Left renal pelvis (tissue), 4 donors: ENCODE results near the gene HNRNPU. TPM values are rescaled to one million over a fixed set of nuclear protein-coding genes. Genes with fewer than 3 reads are reported as not detected.

Experiments
- DNase-seq, 4 donors: peaks; one replicate each; pipeline ENCODE4 v3.0.0-alpha.2; 2013; ENCODE audit warnings: low read depth in 4 of 4, low spot score in 3 of 4
- polyA plus RNA-seq, 4 donors: library from polyadenylated mRNA; unstranded; fragments of 120-200 nt; gene quantifications; one replicate each; pipeline ENCODE4 v1.2.1, GENCODE V29; 2013; ENCODE audit not compliant: insufficient read length in 4 of 4

Gene HNRNPU
- polyA plus RNA-seq, 4 donors: 494 to 762 (median 667) TPM

DNA sequence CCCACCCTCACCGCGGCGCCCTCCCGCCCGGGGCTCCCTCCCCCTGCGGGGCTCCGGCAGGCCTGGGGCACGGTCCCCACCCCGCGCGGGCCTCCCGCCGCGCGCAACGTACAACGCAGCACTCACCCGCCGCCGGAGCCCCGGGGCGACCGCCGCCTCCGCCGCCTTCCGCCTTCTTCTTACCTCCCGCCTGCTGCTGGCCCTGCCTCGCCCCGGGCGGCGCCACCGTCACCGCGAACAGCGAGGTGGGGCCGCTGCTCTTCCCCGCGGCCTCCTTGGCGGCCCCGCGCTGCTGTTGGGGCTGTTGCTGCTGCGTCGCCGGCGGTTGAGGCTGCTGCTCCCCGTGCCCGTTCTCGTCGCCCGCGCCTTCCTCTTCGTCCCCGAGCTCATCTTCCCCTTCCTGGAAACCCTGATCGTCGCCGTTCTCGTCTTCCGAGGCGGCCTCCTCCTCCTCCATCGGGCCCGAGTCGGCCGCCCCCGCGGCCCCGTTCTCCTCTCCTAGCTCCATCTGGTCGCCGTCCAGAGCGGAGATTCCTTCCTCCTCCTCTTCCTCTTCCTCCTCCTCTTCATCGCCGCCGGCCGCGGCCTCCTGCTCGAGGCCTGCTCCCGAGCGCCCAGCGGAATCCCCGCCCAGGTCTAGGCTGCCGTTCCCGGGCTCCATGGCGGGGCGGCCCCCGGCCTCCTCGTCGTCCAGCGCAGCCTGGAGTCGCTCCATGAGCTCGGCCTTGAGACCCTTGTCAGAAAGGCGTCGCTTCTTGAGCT lies 671 bp downstream of the HNRNPU start:
- peak in 1 of 4 donors; percentile 26 for DNase-seq

DNA sequence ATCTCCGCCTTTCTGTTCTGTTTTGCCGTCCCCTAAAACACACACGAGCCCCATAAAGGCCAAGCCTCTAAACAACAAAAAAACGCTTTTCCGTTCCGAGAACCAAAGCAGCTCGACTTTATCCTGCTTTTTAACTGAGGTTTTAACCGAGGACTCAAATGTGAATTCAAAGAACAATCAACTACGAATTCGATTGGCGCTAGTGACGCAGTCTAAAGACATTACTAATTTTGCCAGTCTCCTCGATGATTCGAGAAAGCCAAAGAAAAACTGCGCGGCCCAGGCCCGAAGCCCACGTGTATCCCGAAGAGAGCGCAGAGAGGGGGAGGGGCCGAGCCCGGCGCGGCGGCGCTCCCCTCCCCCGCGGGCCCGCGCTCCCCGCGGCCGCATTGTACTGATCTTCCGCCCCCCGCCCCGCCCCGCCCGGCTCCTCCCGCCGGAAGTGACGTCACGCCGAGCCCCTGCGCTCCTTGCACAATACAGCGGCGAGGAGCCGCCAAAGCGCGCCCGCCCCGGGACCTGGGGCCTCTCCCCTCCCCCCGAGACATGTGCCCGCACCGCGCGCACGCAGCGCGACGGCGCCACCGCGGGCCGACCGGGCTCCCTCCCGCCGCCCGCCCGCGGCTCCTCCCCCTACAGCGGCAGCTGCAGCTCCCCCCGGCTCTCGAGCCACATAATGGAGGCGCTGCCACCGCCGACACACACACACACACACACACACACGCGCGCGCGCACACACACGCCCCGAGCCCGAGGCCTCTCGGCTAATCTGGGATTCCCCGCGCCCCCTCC lies 1.4 kb downstream of the HNRNPU start:
- DNase-seq: peak; percentile 74 to 86 (median 84)

DNA sequence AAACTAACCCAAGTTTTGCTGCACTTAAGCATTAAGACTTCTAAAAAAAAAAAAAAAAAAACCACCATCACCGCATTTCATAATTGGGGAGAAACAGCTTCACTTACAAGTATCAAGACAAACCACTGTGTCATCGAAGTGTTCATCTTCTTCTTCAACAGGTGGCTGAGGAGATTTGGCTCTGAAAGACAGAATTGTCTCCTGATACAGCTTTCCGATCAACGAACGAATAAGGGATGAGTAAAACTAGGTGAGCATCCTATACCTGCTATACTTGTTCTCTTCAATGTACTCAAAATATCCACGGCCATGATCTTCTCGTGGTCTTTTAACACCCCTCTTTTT lies 2.0 kb downstream of the HNRNPU start:
- DNase-seq: no peak

DNA sequence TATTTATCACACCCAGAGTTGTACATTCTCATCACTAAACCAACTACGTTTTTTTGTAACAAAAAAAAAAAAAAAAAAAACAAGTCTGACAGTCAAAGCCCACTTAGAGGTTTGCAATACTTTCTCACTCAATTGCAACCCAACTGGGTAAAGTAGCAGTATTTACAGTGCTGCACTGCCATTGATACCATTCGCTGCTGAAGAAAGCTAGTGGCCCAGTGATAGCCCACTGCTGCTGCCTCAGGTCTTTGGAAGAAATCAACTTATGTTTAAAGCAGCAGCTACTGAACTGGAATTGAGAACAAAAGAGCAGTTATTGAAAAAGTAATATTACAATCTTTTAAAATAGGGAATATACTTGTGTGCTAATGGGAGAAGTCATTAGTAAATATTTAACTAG lies 2.7 kb downstream of the HNRNPU start:
- DNase-seq: no peak

DNA sequence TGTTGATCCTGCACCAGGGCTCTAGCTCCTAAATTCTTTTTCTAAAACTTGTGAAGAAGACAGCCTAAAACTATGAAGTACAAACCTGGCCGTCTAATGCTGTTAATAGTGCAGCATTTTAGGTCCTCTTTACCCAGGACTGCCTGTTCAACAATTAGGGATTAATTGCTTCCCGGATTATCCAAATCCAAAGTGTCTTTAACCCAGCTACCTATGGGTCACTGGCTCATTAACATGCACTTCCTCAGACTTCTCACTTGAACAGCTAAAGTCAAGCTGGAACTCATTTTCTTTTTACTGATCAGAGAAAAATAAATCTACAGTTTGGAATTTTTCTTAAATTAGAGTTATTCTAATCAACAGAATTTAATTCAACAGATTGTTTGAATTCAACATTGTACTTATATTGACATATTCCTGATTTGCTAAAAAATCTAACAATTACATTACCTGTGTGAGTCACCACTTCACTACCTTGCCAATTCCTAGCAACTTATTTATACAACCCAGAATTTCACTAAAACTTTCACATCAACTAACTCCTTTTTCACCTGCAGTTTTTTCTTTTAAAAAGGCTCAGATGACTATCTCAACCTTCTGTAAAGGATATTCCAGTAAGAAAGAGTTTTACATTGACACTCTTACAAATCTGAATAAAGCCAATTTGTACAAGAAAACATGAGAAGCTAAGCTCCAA lies 3.3 kb downstream of the HNRNPU start:
- no peak for DNase-seq

DNA sequence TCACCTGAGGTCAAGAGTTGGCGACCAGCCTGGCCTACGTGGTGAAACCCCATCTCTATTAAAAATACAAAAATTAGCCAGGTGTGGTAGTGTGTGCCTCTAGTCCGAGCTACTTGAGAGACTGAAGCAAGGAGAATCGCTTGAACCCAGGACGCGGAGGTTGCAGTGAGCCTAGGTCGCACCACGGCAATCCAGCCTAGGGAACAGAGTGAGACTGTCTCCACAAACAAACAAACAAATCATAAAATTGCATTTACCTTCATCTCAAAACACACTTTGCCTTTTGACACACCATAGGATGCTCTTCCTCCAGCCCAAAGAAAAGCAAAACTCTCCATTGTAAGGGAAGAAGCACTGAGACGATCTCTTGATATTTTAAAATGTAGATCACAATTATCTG lies 4.3 kb downstream of the HNRNPU start:
- DNase-seq: no peak

DNA sequence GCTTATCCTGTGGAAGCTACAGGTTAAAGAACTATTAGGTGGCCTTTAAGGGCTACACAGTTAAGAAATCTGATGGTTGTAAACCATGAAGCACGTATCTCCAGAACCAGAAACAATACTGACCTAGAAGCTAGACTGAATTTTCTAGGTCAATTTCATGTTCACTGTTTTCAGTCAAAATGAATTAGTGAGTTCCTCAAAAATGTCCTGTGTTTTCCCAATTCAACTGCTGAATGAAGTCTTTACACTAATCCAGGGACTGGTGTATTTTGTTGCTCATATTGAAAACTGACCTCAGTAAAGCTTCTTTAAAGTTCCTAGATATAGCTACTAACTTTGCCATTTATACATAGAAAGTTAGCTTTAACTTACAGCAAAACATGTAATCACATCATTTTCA lies 6.0 kb downstream of the HNRNPU start:
- no peak for DNase-seq

DNA sequence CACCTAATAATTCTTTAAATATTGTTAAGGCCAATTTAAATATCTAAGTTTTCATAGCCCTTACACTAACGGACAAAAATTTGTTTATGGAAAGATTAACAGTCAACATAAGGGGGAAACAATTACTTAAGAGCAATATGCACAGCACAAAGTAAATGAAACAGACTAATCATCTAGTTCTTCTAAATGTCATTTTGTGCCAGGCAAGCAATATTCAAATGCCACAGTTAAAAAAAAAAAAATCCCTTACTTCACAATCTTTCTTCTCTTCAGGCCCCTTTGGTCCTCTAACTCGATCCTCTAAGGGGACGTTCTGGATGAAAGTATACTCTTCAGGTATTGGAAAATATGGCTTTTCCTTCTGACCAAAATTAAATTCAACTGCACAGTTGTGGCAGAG lies 6.6 kb downstream of the HNRNPU start:
- DNase-seq: no peak

DNA sequence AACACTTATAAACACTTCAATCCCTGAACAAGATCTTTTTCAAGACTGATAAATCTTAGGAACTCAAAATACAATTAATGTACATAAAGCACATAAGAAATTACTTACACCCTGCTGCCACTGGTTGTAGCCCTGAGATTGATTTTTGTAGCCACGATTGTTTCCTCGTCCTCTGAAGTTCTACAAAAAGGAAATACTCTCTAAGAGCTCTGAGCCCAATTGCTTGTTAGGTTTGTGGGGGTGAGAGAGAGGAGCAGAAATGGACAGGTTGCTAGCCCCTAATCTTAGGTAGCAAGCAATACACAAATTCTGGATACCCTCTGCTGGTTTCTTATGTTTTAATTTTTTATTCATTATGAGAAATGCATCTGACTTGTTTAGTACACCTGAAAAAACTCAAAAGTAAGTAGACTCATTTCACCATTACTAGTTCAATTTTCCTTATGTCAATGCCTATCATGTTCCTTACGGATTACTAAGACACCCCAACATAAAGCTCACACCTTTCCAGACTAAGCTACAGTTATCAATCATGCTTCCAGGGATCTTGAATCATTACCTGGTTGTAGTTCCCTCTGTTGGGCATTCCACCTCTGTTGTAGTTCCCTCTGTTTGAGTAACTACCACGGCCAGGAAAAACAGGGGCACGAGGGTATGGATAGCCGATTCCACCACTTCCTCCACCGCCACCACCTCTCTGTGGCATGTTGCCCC lies 9.3 kb downstream of the HNRNPU start:
- DNase-seq: no peak

DNA sequence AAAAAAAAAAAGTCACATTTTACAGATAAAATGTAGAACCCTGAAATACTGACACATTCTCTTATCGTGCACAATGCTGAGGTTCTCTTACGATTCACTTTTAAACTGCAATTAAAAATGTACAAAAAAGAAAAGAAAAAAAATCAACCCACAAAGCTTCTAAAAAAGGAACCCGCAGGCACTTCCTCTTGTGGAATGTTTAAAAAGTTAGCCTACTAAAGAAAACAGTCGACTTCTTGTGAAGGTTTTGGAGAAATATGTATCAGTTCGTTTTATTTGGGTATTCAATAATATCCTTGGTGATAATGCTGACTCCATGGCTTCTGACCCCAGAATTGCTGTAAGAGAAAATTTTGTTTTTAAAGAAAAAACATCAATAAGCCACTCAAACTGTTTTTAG lies 10.2 kb downstream of the HNRNPU start:
- DNase-seq: no peak

DNA sequence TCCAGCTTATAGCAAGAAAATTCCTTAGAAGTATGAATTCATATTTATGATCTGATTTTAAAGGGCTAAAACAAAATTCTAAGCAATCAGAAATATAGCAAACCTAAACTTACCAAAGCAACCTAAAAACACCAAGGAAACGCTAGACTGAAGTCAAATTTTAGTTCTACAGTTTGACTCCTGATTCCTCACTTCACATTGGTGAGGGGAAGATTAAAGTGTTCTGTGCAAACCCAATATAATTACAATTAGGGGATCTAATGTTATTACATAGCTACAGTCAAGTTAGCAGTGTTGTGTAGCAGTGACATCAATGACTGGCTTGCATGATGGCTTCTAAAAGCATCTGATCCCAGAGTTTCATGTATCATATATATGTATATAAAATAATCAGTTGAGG lies 11.6 kb downstream of the HNRNPU start:
- no peak for DNase-seq

DNA sequence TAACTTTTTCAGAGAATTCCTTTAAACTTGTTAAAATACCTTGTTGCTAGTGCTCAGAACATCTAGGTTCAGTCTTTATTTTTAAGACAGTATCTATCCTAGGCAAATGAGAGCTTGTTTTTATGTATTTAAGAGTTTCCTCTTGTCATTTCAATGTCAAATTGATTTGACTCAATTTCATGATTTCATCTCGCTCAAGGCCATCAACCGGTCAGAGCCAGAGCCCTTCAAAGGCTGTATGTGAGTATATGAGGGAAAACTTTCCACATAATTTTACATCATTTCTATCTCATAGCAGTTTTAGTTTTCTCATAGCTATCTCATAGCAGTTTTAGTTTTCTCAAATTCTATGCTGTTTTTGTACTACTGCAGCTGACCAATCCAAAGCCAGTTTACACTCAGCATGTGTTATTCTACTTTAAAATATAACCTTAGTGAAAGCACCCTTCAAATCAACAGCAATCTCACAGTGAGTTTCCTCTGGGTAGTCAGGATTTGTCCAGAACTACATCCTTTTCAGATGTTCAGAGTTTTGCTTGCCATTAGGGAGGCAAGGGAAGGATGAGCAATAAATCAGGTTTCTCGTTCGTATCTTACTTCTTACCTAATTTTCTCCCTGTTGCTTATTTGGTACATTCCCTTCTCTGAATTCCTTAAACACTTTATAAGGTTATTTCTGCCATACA lies 12.7 kb downstream of the HNRNPU start:
- no peak for DNase-seq

DNA sequence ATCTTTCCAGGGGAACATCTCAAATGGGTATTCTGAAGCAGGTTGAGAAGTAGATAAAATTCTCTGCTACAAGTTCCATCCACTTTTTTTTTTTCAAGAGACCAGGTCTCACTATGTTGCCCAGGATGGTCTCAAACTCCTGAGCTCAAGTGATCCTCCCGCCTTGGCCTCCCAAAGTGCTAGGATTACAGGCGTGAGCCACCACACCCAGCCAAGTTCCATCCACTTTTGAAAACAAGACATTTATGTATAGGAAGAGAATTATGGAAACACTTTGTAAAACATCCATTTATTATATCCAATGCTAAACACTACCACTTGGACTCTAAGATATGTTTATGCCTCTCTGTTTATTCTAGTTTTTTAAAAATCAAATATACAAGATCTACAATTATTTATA lies 13.4 kb downstream of the HNRNPU start:
- DNase-seq: no peak

DNA sequence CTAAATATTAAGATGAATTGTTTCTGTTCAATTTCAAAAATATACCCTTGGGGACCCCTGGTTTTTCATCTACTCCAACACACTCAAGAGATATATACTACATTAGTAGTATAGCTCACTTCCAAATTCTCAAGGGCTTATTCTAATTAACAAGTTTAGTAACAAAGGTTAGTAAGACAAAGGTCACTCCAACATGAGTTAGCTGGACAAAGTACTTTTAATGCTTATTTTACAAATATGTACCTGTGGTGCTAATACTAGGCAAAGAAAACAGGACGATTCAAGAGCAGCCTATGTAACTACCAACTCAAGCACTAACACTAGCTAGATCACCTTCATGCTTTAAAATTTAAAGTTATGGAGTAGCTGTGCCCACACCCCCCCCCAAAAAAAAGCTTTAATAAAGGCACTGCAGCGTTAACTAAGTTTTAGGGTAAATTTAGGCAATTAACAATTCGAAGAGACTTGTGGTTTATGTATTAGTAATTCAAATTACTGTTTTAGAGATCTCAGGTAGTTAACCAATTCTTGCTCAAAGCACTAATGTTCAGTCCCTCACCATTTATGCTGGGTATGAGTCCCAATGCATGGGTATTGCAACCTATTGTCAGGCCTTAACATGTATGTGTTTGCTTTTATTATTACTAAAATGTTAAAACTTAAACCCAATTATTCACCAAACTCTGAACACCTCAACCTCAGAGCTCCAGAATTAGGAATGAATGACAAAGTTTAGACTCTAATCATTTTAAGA lies 14.1 kb downstream of the HNRNPU start:
- no peak for DNase-seq

DNA sequence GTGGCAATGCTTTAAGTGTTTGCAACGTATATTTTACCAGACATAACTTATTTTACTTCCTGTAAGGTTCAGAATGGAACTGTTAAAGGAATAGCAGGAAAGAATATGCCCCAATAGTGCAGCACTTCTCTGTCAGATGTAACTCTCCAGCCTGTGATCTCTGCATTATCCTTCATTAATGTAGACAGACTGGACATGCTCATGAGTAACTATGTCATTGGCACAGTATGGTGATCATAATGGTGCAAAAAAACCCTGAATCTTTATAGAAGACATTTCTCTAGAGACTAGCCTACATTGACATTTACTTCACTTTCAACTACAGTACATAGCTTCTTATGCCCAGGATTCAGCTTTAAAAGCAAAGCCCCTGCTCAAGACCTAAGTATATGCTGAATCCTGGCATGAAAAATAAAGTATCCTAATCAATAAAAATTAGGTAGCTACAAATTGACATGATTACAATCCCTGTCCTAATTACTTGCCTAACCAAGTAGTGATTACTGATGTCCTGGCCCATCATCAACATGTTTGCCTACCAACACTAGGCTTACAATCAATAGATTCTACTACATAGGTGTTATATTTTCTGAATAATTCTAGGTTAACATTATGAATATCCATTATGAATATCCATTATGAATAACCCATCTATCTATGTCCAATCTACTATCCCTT lies 15.0 kb downstream of the HNRNPU start:
- no peak for DNase-seq

DNA sequence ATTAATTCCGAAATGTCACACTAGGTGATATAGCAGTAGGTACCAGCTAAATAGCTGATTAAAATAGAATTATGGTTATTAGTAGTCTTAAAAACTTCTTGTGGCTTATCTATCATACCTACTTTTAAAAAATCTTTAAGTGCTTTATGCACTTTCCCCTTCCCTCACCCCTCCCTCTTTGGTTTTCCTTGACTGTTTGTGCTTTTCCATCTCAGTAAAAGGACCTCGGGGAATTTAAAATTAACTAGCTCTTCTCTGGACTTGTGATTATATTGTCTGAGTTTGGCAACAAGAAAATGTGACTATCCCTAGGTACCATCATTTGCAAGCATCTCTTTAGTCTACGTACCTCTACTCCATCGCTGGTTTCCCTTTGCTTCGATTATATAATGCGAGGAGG lies 17.7 kb downstream of the HNRNPU start:
- DNase-seq: no peak

DNA sequence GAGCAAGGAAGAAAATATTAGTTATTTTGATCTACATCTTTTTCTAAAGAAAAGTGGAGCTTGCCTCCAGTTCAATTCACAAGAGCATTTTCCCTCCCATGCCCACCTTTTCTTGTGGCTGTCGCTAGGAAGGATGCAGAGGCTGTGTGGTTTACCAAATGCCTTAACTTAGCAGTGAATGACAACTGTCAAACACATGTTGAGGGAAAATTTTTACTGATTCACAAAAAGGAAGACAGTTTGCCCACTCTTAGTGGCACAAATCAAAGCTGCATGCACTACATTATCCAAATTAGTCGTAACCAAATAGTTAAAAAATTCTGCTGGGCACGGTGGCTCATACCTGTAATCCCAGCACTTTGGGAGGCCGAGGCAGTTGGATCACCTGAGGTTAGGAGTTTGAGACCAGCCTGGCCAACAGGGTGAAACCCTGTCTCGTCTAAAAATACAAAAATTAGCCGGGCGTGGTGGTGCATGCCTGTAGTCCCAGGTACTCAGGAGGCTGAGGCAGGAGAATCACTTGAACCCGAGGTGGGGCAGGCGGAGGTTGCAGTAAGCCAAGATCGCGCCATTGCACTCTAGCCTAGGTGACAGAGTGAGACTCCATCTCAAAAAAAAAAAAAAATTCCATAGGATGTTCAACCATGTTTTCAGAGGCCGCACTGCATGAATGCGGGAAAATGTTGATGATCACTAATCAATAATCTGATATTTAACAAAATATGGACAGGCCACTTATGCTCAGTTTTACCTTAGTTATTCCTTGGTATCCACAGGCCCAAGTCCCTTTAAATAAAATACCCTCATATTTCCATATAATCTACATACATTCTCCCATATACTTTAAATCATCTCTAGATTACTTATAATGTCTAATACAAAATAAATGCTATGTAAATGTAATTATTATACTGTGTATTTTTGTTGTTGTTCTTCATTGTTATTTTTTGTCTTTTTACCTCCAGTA lies 19.9 kb downstream of the HNRNPU start:
- no peak for DNase-seq
